NOMO-1 treated with DMSO at 0.1 percent for 48 hours (cell line): Measurements from ENCODE around the gene ROGDI.

ENCODE experiments used
- DNase-seq: peaks from one replicate; lab custom pipeline; 2025; ENCODE audit not compliant: unreplicated experiment; lab: John Stamatoyannopoulos, UW

ROGDI gene, protein sequence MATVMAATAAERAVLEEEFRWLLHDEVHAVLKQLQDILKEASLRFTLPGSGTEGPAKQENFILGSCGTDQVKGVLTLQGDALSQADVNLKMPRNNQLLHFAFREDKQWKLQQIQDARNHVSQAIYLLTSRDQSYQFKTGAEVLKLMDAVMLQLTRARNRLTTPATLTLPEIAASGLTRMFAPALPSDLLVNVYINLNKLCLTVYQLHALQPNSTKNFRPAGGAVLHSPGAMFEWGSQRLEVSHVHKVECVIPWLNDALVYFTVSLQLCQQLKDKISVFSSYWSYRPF

DNA sequence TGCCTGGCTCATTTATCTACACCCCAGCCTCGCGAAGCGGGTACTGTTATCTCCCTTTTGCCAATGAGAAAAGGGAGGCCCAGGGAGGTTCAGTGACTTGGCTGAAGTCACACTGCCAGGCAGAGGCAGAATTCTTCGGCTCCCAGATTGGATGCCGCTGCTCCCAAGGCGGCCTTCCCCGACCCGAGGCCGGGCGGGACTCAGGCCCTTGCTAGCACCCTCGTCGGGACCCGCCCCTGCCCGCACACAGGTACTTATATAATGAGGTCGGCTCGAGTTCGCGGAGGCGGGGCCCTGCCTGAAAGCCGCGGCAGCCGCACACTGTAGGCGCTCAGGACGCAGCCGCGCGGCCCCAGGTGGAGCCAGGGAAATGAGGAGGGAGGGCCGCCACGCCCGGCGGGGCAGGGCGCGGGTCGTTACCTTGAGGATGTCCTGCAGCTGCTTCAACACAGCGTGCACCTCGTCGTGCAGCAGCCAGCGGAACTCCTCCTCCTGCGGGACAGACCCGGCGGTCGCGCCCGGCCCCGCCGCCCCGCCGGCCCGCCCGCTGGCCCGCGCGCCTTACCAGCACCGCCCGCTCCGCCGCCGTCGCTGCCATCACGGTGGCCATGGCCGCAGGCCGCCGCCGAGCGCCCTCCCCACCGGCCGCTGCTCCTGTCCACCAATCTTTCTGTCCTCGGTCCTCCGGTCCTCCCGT lies at the start of gene ROGDI:
TSS of gene ROGDI (minus strand) at position 672 of the 697 bp plus-strand sequence. CDS start at position 610, 62 bp downstream.
- peak; percentile 56 for DNase-seq

DNA sequence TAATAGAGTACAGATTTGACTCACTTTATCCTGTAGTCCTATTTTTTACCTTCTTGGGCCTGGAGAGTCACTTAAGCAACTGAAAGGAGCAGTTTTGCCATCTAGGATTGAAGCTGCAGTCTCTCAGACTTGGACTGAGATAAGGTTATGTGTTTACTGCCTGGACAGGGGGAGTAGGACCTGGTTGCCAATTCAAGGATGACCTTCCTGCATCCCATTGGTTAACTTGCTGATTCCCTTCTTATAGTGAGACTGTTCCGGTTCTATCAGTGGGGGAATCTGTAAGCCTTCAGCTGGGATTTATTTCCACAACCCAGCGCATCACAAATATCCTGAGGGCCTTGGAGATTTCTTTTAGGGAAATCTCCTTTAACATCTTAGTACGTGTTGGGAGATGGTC lies 47.8 kb upstream of the ROGDI start:
- no peak for DNase-seq

DNA sequence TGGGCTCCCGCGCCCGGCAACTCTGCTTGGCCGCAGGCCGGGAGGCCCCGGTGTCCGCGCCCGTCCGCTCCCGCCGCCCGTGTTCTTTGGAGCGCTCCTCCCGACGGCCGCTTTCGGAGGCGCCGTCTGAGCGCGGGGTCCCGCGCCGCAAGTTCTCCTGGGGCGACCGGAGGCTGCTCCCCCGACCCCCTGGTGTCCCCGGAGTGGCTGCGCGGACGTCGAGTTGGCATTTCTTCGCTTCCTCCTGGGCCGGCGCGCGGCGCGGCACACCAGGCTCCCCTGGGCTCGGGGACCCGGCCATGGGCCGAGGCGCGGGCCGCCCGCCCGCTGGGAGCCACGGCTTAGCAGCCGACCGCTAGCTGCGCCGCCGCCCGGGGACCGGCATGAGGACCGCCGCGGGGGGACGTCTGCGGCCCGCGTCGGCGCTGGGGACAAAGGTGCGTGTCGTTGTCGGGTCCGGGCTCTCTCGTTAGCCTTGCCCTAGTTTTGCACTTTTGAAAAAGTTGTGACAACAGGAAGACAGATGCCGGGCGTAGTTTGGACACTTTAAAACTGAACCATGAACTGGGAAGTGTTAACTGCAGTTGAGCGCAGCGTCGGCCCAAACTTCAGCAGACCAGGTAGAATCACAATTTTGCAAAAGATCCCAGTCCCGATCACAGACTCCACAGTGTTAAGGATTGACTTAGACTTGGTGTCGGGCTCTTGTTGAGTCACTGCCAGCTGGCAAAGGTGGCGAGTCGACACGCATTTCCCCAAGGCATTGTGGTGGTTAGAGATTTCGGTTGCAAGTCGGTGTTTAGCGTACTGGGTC lies 45.5 kb upstream of the ROGDI start:
- peak; percentile 42 for DNase-seq

DNA sequence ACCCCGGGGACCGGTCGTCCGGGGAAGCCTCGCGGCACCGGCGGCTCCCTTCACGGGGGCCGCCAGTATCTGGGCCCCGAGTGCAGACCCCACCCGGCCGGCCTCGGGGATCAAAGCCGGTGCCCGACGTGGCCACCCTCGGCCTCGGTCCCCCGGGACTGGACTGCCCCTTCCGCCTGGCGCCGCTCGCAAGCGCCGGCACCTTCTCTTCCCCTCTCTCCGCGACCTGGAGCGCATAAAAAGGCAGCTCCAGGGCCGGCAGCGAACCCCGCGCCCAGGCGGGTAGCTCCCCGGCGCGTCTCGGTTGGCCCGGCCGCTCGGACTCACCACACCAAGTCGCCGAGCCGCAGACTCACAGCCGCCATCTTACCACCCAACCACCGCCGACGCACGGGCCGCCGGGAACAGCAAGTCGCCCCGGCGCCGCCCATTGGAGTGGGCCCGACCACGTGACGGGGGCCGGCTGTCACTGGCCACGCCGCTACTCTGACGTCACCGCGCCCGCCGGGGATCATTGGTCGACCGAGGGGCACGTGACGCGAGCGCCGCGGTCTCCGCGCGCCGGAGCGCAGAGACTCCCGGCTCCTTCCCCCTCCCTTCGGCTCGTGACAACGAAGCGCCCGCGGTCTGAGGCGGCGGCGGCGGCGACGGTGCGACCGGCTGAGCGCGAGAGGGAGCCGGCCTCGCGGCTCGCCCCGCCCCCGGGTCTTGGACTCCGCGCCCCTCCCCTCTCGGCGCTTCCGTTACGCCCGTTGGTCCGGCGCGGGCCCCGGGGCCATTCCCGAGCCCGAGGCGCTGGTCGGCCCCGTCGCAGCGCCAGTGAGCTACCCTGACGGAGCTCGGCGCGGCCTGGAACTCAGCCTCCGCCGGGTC lies 44.7 kb upstream of the ROGDI start, which contains the start of the genes GLYR1 and UBN1:
TSS of gene GLYR1 (minus strand) at position 388 of the 873 bp plus-strand sequence. CDS start at position 365, 23 bp downstream.
TSS of gene UBN1 (plus strand) at position 581 of the 873 bp plus-strand sequence. CDS start 5,437 bp downstream, outside the sequence.
- DNase-seq: peak; percentile 92

DNA sequence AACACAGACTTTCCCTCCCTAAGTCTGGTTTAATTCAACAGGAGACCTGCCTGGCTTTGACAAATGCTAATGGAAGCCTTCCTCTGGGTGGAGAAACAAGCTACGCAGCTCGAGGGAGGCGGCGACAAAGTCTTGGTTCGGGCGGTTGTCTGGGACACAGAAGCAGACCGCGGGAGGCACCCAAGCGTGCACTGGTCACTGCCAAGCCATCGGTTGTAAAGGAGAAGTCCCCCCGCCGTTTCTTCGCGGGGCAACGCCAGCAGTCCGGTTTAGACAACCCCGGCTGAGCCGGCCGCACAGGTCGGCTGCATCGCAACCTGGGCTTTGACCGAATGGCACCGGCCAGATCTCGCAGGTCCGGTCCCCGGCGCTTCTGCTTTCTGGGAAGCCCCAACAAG lies 44.1 kb upstream of the ROGDI start:
- DNase-seq: peak; percentile 38

DNA sequence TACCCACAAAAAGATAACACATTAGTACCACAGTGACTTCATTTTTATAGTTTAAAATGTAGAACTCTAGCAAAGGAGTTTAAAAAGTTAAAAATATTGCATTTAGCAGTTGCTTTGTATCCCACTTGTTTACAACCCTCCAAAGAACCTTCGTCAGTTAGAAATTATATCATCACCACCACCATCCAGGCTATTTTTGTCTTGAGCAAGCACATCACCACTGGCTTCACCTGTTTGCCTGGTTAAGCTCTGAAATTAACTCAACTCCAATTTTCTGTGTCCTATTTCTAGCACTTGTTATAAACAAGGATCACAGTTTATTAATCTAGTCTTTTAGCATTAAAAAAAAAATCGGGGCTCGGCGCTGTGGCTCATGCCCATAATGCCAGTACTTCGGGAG lies 38.6 kb upstream of the ROGDI start:
- no peak for DNase-seq

DNA sequence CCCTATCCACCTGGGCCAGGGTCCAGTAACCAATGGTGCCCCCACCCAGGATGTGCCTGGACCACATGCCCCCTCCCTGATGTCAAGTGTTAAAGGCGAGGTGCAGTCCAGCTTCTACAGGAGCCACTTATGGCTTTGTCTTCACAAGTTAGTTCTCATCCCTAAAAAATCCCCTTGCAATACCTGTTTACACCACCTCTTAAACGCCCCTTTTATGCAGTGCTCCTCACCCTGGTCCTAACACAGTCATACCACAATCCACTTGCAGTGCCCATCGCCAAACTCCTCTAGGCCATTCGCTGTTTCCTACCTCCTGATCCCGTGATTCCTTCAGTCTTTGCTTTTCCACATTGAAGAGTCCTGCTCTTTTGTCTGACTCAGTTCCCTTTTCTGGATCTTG lies 37.5 kb upstream of the ROGDI start:
- DNase-seq: no peak

DNA sequence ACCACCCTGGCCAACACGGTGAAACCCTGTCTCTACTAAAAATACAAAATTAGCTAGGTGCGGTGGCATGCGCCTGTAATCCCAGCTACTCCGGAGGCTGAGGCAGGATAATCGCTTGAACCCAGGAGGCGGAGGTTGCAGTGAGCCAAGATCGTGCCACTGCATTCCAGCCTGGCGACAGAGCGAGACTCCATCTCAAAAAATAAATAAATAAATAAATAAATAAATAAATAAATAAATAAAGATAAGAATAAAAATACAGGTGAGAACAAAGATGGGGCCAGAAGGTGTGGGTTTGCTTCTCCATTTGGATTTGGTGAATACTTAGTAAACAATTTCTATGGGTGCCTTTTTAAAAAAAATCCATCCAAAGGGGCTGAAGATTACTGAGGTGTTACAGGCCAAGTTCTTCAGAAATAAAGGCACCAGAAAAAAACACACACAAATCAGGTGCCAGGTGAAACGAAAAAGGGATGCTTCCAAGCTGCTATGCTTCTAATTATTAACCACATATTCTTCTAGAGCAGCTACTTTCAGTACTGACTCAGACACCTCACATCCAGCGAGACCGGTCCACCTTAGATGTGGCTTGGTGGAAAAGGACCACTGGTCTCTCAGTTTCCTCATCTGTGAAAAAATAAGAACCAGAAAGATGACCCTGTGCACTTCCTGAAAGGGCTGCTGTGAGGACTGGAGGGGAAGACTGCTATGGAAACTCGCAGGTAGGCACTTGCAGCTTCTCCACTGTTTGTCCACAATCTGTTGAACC lies 35.5 kb upstream of the ROGDI start:
- no peak for DNase-seq

DNA sequence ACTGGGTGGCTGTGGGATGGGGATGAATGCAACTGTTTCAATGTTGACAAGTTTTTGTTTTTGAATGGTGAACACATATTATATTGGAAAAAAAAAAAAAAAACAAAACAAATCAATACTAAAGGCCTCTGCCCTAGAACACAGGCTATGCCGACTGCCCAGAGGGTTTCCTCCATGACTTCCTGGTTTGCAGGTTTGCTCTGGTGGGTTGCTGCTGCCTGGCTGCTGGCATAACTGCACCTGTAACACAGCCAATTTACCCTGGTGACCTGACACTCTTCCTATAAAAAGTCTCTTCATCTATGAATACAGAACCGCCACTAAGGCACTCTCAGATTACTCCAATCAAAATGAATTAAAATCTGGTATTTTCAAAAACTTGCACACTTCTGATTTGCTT lies 34.3 kb upstream of the ROGDI start:
- no peak for DNase-seq

DNA sequence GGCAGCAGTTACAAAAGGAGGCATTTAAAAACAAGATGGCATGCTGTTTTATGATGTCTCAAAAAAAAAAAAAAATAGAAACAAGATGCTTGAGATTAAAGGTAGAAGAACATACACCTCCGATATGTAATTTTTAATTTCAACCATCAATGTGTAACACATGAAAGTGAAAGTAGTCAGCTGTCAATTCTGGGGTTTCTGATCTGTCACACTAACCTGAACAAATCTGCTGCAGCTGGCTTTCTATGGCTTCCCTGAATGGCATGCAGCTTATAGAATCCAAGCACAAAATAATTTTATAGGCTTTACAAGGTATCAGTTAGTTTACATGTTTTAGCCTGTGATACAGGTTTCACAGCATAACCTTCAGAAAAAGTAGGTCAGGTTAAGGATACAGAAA lies 31.2 kb upstream of the ROGDI start:
- DNase-seq: no peak

DNA sequence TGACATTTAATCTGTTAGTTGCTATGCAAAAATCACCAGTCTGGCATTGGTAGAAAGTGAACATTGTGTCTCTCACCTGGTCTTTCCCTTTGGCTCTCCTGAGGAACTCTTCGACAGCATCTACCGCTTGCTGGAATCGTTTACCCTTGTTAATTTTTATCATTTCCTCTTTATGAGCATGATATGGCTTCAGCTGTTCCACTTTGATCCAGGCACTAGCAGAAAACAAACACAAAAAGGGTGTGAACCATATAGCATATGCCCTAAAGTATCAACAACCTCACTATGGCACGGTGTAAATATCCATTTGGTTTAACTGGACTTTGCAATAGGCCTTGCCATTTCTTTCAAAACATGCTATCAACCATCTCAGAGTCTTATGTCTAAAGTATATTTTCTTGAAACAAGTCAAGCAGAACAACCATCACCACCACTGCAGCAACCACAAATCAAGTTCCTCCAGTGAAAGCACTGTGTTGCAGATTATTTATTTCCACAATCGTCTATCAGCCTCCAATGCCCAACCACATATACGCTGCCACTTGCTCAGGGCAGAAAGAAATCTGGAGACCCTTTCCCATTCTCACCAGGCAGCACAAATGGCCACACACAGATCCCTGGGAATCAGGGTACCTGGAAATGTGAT lies 30.4 kb upstream of the ROGDI start:
- no peak for DNase-seq

DNA sequence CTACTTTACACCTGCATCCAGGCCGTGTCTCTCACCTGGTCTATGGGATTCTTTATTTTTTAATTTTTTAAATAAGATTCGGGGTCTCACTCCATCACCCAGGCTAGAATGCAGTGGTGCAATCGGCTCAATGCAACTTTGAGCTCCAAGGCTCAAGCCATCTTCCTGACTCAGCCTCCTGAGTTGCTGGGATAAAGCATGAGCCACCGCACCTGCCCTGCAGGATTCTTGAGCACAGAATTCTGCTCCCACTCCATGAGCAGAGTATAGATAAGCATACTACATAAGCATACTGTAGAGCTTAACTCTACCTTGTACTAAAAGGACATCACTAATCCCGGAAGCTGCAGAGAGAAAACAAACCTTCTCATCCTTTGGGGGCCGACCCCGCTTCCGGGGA lies 29.2 kb upstream of the ROGDI start:
- DNase-seq: no peak

DNA sequence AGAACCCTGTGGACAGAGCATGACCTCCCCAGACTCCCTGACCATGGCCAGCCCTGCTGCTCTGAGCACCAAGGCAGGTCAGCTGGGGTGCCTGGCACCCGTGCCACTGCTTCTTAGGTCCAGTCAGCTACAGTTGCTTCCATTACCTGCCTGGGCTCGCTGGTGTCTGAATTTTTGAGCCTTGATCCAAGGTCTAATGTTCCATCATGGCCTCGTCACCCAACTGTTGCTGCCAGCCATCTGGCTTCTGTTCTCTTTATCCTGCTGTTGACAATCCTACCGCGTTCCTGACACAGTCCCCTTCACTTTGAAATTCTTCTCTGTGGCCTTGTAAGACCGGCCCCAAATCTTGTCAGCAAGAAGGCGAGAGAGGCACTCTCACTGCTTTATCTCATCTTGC lies 28.0 kb upstream of the ROGDI start:
- DNase-seq: no peak

DNA sequence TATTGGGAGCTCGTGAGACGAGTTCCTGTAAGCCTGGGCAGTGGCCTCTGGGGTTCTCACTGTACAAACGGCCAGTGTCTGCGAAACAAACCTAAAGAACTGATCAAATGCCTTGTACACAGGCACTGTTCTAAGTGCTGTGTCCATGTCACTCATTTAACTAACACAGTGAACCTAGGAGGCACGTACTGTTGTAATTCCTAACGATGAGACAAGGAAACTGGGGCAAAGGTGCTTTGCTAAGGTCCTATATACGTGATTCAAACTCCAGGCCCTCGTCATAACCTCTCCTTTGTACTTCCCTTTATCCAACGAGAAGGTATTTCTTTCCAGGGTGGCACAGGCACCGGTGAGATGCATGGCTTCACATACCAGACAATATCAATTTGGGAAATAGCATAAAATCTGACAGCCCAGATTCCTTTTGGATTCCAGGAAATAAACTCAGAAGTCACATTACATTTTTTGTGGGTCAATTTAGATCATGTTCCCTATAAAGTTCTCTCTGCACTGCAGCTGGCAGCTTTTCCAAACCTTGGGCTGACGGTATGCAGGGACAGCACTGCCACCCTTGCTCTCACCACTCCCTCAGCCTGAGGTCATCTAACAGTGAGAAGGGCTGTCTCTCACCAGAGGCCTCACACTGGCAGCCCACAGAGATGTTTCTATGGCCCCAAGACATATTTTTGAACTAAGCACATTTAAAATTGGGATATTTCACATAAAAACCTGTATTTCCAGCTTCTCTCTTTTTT lies 26.3 kb upstream of the ROGDI start:
- no peak for DNase-seq

DNA sequence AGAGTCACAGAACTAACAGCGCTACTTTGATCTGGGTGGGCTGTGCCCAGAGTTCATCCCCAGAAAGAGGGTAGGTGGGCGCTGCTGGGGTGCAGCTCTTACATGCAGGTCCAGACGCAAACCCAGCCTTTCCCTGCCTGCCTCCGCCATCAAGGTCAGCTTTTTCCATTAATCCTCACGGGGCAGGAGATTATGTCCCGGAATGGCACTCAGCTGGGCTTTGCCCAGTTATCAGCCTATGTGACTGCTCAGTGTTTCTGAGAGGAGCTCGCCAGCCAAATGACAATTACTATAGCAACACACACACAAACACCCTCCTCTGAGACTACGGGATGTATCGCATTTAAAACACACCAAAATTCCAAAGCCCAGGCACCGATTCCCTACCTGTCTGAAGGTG lies 24.5 kb upstream of the ROGDI start:
- no peak for DNase-seq

DNA sequence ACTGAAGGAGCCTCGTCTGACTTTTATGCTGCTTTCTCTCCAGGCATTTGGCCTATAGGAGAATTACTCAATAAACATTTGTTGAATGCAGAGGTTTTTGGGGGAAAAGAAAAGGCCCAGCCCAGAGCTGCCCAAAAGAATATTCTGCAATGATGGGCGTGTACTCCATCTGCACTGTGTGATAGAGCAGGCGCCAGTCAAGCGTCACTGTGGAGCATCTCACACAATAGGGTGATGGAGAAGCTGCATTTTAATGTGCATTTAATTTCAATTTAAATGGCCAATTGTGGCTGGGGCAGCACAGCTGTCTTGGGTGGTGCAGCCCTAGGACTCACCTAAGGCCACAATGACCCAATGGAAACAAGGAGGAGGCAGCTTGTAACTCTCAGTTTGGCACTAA lies 24.1 kb upstream of the ROGDI start:
- DNase-seq: no peak

DNA sequence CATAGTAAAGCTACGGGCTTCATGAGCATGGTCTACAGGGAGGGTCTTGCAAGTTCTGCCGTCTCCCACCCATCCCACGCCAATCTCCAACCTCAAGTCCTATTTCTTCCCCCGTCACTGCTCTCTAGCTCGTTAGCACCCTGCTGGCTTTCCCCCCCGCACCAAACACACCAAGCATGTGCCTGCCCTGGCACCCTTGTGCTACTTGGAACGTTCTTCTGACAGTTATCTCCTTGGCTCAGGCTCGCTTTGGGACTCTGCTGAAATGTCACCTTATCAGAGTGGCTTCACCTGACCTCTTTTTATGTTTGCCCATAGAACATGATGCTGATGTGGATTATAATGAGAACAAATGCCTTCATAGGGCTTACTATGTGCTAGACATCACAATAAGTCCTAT lies 22.8 kb upstream of the ROGDI start:
- DNase-seq: no peak

DNA sequence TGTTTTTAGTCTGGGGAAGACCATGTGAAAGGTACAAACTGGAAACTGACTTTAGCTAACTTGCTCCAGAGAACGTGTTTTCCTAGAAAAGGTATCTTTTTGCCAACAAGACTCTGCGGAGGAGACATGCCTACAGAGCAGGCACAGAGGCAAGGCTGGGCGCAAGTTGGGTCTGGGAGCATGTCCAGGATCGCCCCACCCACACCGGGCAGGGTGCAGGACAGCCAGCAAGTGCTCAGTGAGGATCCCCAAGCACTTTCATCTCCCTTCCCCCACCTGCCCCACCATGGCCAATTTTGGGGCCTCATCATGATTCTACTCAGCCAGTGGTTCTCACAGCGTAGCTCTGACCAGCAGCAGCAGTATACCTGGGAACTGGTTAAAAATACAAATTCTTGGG lies 18.2 kb upstream of the ROGDI start:
- DNase-seq: no peak
